CD4-positive, alpha-beta T cell (primary cell): ENCODE measurements around the gene CCIN. TPM values are rescaled to one million over a fixed set of nuclear protein-coding genes. Genes with fewer than 3 reads are reported as not detected.

Source experiments
- ATAC-seq: fragments of 200-7000 bp; cut with Tn5 transposase; one replicate; pipeline ENCODE4 v1.10.0; 2022; ENCODE audit warnings: mild to moderate bottlenecking; ENCODE audit not compliant: poor library complexity
- CTCF ChIA-PET: fragments of 350-600 bp; sonication (Branson Sonifier 250); formaldehyde crosslinking; loops from one replicate; lab custom pipeline; 2021; ENCODE audit warnings: antibody characterized with exemption, inconsistent platforms; lab: Charles Lee
- POLR2A ChIA-PET: fragments of 350-600 bp; sonication (Branson Sonifier 250); formaldehyde crosslinking; loops from one replicate; lab custom pipeline; 2021; ENCODE audit warnings: antibody characterized with exemption, inconsistent platforms; lab: Charles Lee
- DNase-seq, 14 experiments: peaks; one replicate each; pipeline ENCODE4 v3.0.0-alpha.2; 2013 to 2020; ENCODE audit warnings: mixed read lengths in 2 of 14
- H3K27ac ChIP-seq, 2 donors: one replicate each; pipeline versions ENCODE4 v1.5.1 to v1.7.0; 2013; ENCODE audit warnings: low read length in 2 of 2, low read depth in 1 of 2, mild to moderate bottlenecking in 1 of 2
- H3K27me3 ChIP-seq, 2 experiments: 1 replicate in 1 of 2; 2 replicates in 1 of 2; pipeline versions ENCODE4 v1.6.1 to v1.7.0; 2013; ENCODE audit warnings: low read length in 2 of 2, control low read depth in 1 of 2, mild to moderate bottlenecking in 1 of 2, moderate library complexity in 1 of 2; ENCODE audit not compliant: insufficient read depth in 2 of 2, control insufficient read depth in 1 of 2
- H3K36me3 ChIP-seq: one replicate; pipeline ENCODE4 v1.6.1; 2013; ENCODE audit warnings: low read length, control low read depth; ENCODE audit not compliant: insufficient read depth
- H3K4me1 ChIP-seq: one replicate; pipeline ENCODE4 v1.6.1; 2013; ENCODE audit warnings: low read length, control low read depth; ENCODE audit not compliant: insufficient read depth
- H3K4me3 ChIP-seq: one replicate; pipeline ENCODE4 v1.5.1; 2013; ENCODE audit warnings: mild to moderate bottlenecking, low read length, moderate library complexity
- H3K9me3 ChIP-seq, 2 experiments: 1 replicate in 1 of 2; 2 replicates in 1 of 2; pipeline versions ENCODE4 v1.6.1 to v1.7.0; 2013; ENCODE audit warnings: low read length in 2 of 2, mild to moderate bottlenecking in 2 of 2, control low read depth in 1 of 2, moderate library complexity in 1 of 2; ENCODE audit not compliant: control insufficient read depth in 1 of 2, insufficient read depth in 1 of 2
- H3K27ac Mint-ChIP-seq: one replicate; pipeline ENCODE4 v1.8.0; 2020; ENCODE audit warnings: mixed read lengths
- H3K27me3 Mint-ChIP-seq: one replicate; pipeline ENCODE4 v1.8.0; 2021; ENCODE audit warnings: mixed read lengths
- H3K36me3 Mint-ChIP-seq: one replicate; pipeline ENCODE4 v1.8.0; 2021; ENCODE audit warnings: low read depth, mixed read lengths
- H3K4me1 Mint-ChIP-seq: one replicate; pipeline ENCODE4 v1.8.0; 2021; ENCODE audit warnings: low read depth, mixed read lengths
- H3K4me3 Mint-ChIP-seq: one replicate; pipeline ENCODE4 v1.8.0; 2020; ENCODE audit warnings: mild to moderate bottlenecking, mixed read lengths
- H3K9me3 Mint-ChIP-seq: one replicate; pipeline ENCODE4 v1.8.0; 2020; ENCODE audit warnings: mixed read lengths
- CTCF ChIP-seq: fragments of 200-600 bp; IDR thresholded peaks from one replicate; pipeline ENCODE4 v1.8.0; 2022; ENCODE audit warnings: antibody characterized with exemption, mild to moderate bottlenecking
- intact Hi-C, 2 experiments: fragments of 100-400 bp; cut with DNase I in 1 of 2; cut with micrococcal nuclease in 1 of 2; formaldehyde crosslinking; loops; one replicate each; pipeline versions ENCODE4 v1.15.1 to v1.9.0; 2023 to 2025; cut with DNase I, micrococcal nuclease
- total RNA-seq, 174 experiments: library from RNA in 2 of 174; stranded (reverse) in 2 of 174; gene quantifications; one replicate each; pipeline ENCODE4 v1.2.3 and lab custom pipeline; 2021 to 2026

The CCIN gene
- total RNA-seq, 2 experiments from 2014 or later: 0.22 to 0.36 TPM

- Mint-ChIP-seq H3K27me3 (no peaks in the 10 kb centered on the region), H3K9me3 (no peaks in the 10 kb centered on the region), H3K36me3 (peaks cover 76% of the 10 kb centered on the region), H3K4me3 (no peak overlapping the region), H3K27ac (peak overlapping the region; percentile 74), H3K4me1 (peaks cover 58% of the 10 kb centered on the region)
- no peak overlapping the region for H3K27ac ChIP-seq
- H3K27me3 ChIP-seq: no peaks in the 10 kb centered on the region
- no peak overlapping the region for H3K4me3 ChIP-seq
- peaks cover 2 to 6% of the 10 kb centered on the region in 2 experiments for H3K9me3 ChIP-seq
- ATAC-seq (no peak), DNase-seq (peak in 1 of 14 experiments; percentile 3)
- peaks cover 70% of the 10 kb centered on the region for H3K36me3 ChIP-seq
- H3K4me1 ChIP-seq: peaks cover 19% of the 10 kb centered on the region
- TF ChIP-seq CTCF: no peak
- intact Hi-C loops: no loop called here
- CTCF ChIA-PET: no interaction called here
- POLR2A ChIA-PET: interaction anchor here (1.1 kb wide), 1 partner anchor 27 kb away, joined by 3 read pairs; the partner anchor contains the start of gene CLTA
These were observed 48.2 kb downstream of the CCIN start for GRCh38 chr9:36217256-36217968.

DNA sequence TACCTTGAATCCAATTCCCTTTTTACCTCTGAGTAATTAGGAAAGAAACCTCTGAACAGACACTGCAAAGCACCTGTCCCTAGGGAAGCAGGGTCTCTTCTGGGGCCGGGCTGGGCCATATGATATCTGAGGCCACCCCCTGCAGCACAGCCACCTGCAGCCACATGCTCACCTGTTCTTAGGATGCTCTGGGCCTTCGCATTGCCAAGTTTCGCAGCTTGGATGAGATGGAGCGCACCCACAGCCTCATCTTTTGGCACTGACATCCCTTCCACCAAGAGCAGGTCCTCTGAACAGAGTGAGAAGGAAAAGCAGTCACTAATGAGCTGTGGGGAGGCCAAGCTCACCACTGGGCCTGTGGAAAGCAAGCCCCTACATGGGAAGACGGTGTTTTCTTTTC lies 48.8 kb downstream of the CCIN start:
- peaks cover 56% of the 10 kb centered on the region for H3K4me1 Mint-ChIP-seq
- Histone ChIP-seq H3K27me3 (no peaks in the 10 kb centered on the region), H3K9me3 (peaks cover 7 to 9% of the 10 kb centered on the region in 2 experiments), H3K27ac (no peak overlapping the region), H3K4me3 (no peak overlapping the region), H3K36me3 (peaks cover 70% of the 10 kb centered on the region), H3K4me1 (peaks cover 19% of the 10 kb centered on the region)
- DNase-seq (no peak), ATAC-seq (no peak)
- no peak overlapping the region for H3K4me3 Mint-ChIP-seq
- no peaks in the 10 kb centered on the region for H3K27me3 Mint-ChIP-seq
- H3K9me3 Mint-ChIP-seq: peaks cover 4% of the 10 kb centered on the region
- CTCF ChIA-PET: no interaction called here
- POLR2A ChIA-PET: no interaction called here
- H3K36me3 Mint-ChIP-seq: peaks cover 76% of the 10 kb centered on the region
- peak overlapping the region; percentile 74 for H3K27ac Mint-ChIP-seq
- TF ChIP-seq CTCF: no peak
- intact Hi-C loops: no loop called here

GRCh38 chr9:36218411-36218901 lies 49.3 kb downstream of the CCIN start:
- no peak for ATAC-seq
- TF ChIP-seq CTCF: no peak
- intact Hi-C loops: no loop called here
- H3K4me1 ChIP-seq: peaks cover 19% of the 10 kb centered on the region
- peaks cover 70% of the 10 kb centered on the region for H3K36me3 ChIP-seq
- ChIA-PET POLR2A (no interaction called here), CTCF (no interaction called here)
- H3K9me3 ChIP-seq: peaks cover 7 to 9% of the 10 kb centered on the region in 2 experiments
- H3K27ac ChIP-seq: no peak overlapping the region
- no peaks in the 10 kb centered on the region for H3K27me3 ChIP-seq
- H3K4me3 Mint-ChIP-seq: no peak overlapping the region
- peak overlapping the region; percentile 74 for H3K27ac Mint-ChIP-seq
- peaks cover 4% of the 10 kb centered on the region for H3K9me3 Mint-ChIP-seq
- H3K27me3 Mint-ChIP-seq: no peaks in the 10 kb centered on the region
- no peak overlapping the region for H3K4me3 ChIP-seq
- peaks cover 51% of the 10 kb centered on the region for H3K4me1 Mint-ChIP-seq
- peak in 1 of 14 experiments; percentile 33 for DNase-seq
- H3K36me3 Mint-ChIP-seq: peaks cover 76% of the 10 kb centered on the region

Other genes with a start within 250 kb of the CCIN start
- not detected for gene OR2S2, start 211.2 kb upstream of the CCIN start, total RNA-seq
- 1 to 10 TPM; 9.3 to 9.8 TPM for gene RECK, start 132.5 kb upstream of the CCIN start, total RNA-seq
- 10 to 100 TPM; 13.6 to 13.7 TPM for gene GLIPR2, start 32.7 kb upstream of the CCIN start, total RNA-seq
- gene CLTA, start 21.5 kb downstream of the CCIN start, total RNA-seq: 10 to 100 TPM; 32.0 to 32.8 TPM
- 10 to 100 TPM; 12.5 to 14.6 TPM for gene GNE, start 89.1 kb downstream of the CCIN start, total RNA-seq
- gene RNF38, start 230.9 kb downstream of the CCIN start, total RNA-seq: 100 to 1,000 TPM in 1 of 2 experiments, 10 to 100 TPM in 1; 88.1 to 104 TPM